ENCODE data around the gene EVC.

GRCh38 chr4:5798462-5798861 is 87.5 kb downstream of the EVC start:
- TF ChIP-seq, protein P1, sequence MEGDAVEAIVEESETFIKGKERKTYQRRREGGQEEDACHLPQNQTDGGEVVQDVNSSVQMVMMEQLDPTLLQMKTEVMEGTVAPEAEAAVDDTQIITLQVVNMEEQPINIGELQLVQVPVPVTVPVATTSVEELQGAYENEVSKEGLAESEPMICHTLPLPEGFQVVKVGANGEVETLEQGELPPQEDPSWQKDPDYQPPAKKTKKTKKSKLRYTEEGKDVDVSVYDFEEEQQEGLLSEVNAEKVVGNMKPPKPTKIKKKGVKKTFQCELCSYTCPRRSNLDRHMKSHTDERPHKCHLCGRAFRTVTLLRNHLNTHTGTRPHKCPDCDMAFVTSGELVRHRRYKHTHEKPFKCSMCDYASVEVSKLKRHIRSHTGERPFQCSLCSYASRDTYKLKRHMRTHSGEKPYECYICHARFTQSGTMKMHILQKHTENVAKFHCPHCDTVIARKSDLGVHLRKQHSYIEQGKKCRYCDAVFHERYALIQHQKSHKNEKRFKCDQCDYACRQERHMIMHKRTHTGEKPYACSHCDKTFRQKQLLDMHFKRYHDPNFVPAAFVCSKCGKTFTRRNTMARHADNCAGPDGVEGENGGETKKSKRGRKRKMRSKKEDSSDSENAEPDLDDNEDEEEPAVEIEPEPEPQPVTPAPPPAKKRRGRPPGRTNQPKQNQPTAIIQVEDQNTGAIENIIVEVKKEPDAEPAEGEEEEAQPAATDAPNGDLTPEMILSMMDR (IDR thresholded peaks at IDR 0.05; ENCODE audit: control extremely low read depth in 1 of 3, insufficient read depth in 1 of 3, low read depth in 1 of 3, low read length in 3 of 3): no peak
- no peak for TF ChIP-seq BCL11A (IDR thresholded peaks at IDR 0.05; ENCODE audit: low read depth in 2 of 2, low read length in 2 of 2)
- no peak for TF ChIP-seq SUZ12 (IDR thresholded peaks at IDR 0.05; ENCODE audit: low read length)
- no peak for TF ChIP-seq CHD7 (IDR thresholded peaks at IDR 0.05; ENCODE audit: insufficient replicate concordance, low read length)
- no peak for TF ChIP-seq CEBPB (IDR thresholded peaks at IDR 0.05; ENCODE audit: low read depth, low read length)
- no peak for TF ChIP-seq ATF2 (IDR thresholded peaks at IDR 0.05; ENCODE audit: low read length)
- no peak for TF ChIP-seq KDM5A (IDR thresholded peaks at IDR 0.05; ENCODE audit: low read length)
- TF ChIP-seq EZH2 (IDR thresholded peaks at IDR 0.05; ENCODE audit: low read depth, low read length, severe bottlenecking): no peak
- no peak for TF ChIP-seq JUN (IDR thresholded peaks at IDR 0.05; ENCODE audit: low read depth, low read length)

Data from H1 (cell line).